Measurements from ENCODE around the gene SDHB. TPM values are rescaled to one million over a fixed set of nuclear protein-coding genes. Genes with fewer than 3 reads are reported as not detected.

SDHB gene
- total RNA-seq = 64.1 TPM

GRCh38 chr1:17053685-17054410 is at the start of gene SDHB:
TSS of gene SDHB (minus strand) at chr1:17054032. CDS start at chr1:17054019, 13 bp downstream.
- peak; percentile 99 for DNase-seq (ENCODE audit: low spot score)

- DNase-seq (ENCODE audit: low spot score) = no peak
These were observed 48.4 kb upstream of the SDHB start for GRCh38 chr1:17102232-17102631.

- no peak for DNase-seq (ENCODE audit: low spot score)
These were observed 47.4 kb upstream of the SDHB start for GRCh38 chr1:17101261-17101660.

- no peak for DNase-seq (ENCODE audit: low spot score)
These were observed 45.9 kb upstream of the SDHB start for GRCh38 chr1:17099616-17100340.

- DNase-seq (ENCODE audit: low spot score) = peak; percentile 56
These were observed 44.9 kb upstream of the SDHB start for GRCh38 chr1:17098446-17099317.

- DNase-seq (ENCODE audit: low spot score) = no peak
These were observed 44.0 kb upstream of the SDHB start for GRCh38 chr1:17097787-17098186.

- no peak for DNase-seq (ENCODE audit: low spot score)
These were observed 43.3 kb upstream of the SDHB start for GRCh38 chr1:17097147-17097546.

GRCh38 chr1:17096584-17096983 is 42.8 kb upstream of the SDHB start:
- DNase-seq (ENCODE audit: low spot score) = no peak

- no peak for DNase-seq (ENCODE audit: low spot score)
These were observed 41.3 kb upstream of the SDHB start for GRCh38 chr1:17095141-17095540.

GRCh38 chr1:17094664-17095063 is 40.8 kb upstream of the SDHB start:
- DNase-seq (ENCODE audit: low spot score) = no peak

- DNase-seq (ENCODE audit: low spot score) = no peak
These were observed 40.1 kb upstream of the SDHB start for GRCh38 chr1:17093822-17094393.

- DNase-seq (ENCODE audit: low spot score) = no peak
These were observed 37.4 kb upstream of the SDHB start for GRCh38 chr1:17091252-17091651.

- no peak for DNase-seq (ENCODE audit: low spot score)
These were observed 35.7 kb upstream of the SDHB start for GRCh38 chr1:17089506-17089905.

- no peak for DNase-seq (ENCODE audit: low spot score)
These were observed 32.9 kb upstream of the SDHB start for GRCh38 chr1:17086751-17087150.

GRCh38 chr1:17084787-17085186 is 31.0 kb upstream of the SDHB start:
- DNase-seq (ENCODE audit: low spot score) = no peak

- DNase-seq (ENCODE audit: low spot score) = no peak
These were observed 28.9 kb upstream of the SDHB start for GRCh38 chr1:17082761-17083160.

GRCh38 chr1:17081439-17081838 is 27.6 kb upstream of the SDHB start:
- DNase-seq (ENCODE audit: low spot score) = no peak

- no peak for DNase-seq (ENCODE audit: low spot score)
These were observed 27.0 kb upstream of the SDHB start for GRCh38 chr1:17080880-17081279.

GRCh38 chr1:17080085-17080759 is 26.4 kb upstream of the SDHB start:
- DNase-seq (ENCODE audit: low spot score) = no peak

- no peak for DNase-seq (ENCODE audit: low spot score)
These were observed 25.4 kb upstream of the SDHB start for GRCh38 chr1:17078991-17079868.
